Left renal pelvis (tissue), 4 donors: Measurements from ENCODE around the gene YWHAH. TPM values are rescaled to one million over a fixed set of nuclear protein-coding genes. Genes with fewer than 3 reads are reported as not detected.
"Not testable (repeated sequence)": the region's sequence is repeated elsewhere in the genome, so short reads cannot be mapped to it uniquely, and the experiment has no call there.

ENCODE experiments used
- DNase-seq, 4 donors: peaks; one replicate each; pipeline ENCODE4 v3.0.0-alpha.2; 2013; ENCODE audit warnings: low read depth in 4 of 4, low spot score in 3 of 4
- polyA plus RNA-seq, 4 donors: library from polyadenylated mRNA; unstranded; fragments of 120-200 nt; gene quantifications; one replicate each; pipeline ENCODE4 v1.2.1, GENCODE V29; 2013; ENCODE audit not compliant: insufficient read length in 4 of 4

Gene YWHAH
- polyA plus RNA-seq, 4 donors = 109 to 155 (median 133) TPM

- peak in 2 of 4 donors; percentile 36 to 45 for DNase-seq
These were observed 33.0 kb downstream of the YWHAH start for GRCh38 chr22:31977141-31977841.

- DNase-seq = no peak
These were observed 33.6 kb downstream of the YWHAH start for GRCh38 chr22:31977939-31978338.

- no peak for DNase-seq
These were observed 36.3 kb downstream of the YWHAH start for GRCh38 chr22:31980628-31981027.

GRCh38 chr22:31981976-31982375 is 37.6 kb downstream of the YWHAH start:
- DNase-seq = not testable (repeated sequence)

- DNase-seq = no peak
These were observed 39.7 kb downstream of the YWHAH start for GRCh38 chr22:31983911-31984656.

GRCh38 chr22:31987218-31987617 is 42.9 kb downstream of the YWHAH start:
- no peak for DNase-seq

- no peak for DNase-seq
These were observed 46.9 kb downstream of the YWHAH start for GRCh38 chr22:31991102-31991839.

- no peak for DNase-seq
These were observed 50.7 kb downstream of the YWHAH start for GRCh38 chr22:31995046-31995445.

- no peak for DNase-seq
These were observed 51.5 kb downstream of the YWHAH start for GRCh38 chr22:31995807-31996206.

GRCh38 chr22:31998784-31999385 is 54.5 kb downstream of the YWHAH start:
- DNase-seq = no peak

- DNase-seq = no peak
These were observed 55.8 kb downstream of the YWHAH start for GRCh38 chr22:32000181-32000580.

- no peak for DNase-seq
These were observed 61.1 kb downstream of the YWHAH start for GRCh38 chr22:32005453-32005852.

Other genes starting within 250 kb of the YWHAH start
- gene PRR14L, start 194.4 kb upstream of the YWHAH start, polyA plus RNA-seq = 10 to 100 TPM; 19.0 to 28.3 (median 26.8) TPM
- gene DEPDC5, start 190.5 kb upstream of the YWHAH start, polyA plus RNA-seq = 10 to 100 TPM in 3 of 4 donors, 1 to 10 TPM in 1; 8.3 to 17.6 (median 15.8) TPM
- gene SLC5A1, start 98.7 kb downstream of the YWHAH start, polyA plus RNA-seq = under 1 TPM; 0.25 to 0.52 (median 0.36) TPM
- not detected for gene C22orf42, start 214.8 kb downstream of the YWHAH start, polyA plus RNA-seq